VCaP (cell line): Measurements from ENCODE around the gene TRIM46.
"Not testable (repeated sequence)": the region's sequence is repeated elsewhere in the genome, so short reads cannot be mapped to it uniquely, and the experiment has no call there.

Experiments used
- H3K27ac ChIP-seq: fragments of 450-650 bp; 2 replicates; pipeline ENCODE4 v1.5.1; 2017
- TF ChIP-seq, protein P1 (sequence below): fragments of 450-650 bp; conservative IDR thresholded peaks from 2 replicates; pipeline ENCODE4 v1.5.1; 2017; ENCODE audit warnings: mild to moderate bottlenecking, moderate library complexity

Gene TRIM46

DNA sequence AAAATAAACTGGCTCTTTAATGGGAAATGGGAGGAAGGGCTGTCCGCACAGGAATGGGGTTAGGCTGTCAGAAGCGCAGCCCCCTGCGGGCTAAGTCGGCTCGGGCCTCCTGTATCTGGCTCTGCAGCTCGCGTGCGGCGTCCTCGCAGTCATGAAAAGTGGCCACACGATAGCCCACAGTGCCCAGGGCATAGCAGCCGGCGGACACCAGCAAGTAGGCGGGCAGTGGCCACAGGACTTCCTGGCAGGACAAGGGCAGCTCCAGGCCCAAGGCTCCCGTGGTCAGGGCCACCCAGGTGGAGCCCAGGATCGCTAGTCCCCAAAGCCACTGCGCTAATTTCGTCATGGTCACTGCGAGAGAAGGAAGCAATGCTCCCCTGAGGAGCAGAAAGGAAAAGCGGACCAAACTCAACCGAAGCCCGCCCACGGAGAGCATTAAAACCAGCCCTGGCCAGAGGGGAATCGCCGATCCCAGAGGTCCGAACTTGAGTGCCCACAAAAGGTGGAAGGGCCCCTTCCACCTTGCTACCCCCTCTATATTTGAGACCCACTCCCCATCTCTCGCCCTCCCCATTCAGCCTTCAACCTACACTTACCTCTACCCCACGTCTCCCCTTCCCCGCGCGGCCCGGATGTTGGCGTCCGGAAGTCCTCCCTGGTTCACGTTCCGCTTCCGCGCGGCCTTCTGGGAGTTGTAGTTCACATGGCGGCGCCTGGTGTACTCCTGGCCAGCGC is 33.6 kb upstream of the TRIM46 start, which contains the start of gene DPM3:
Gene DPM3 (minus strand): TSS at position 637 of the 735 bp plus-strand sequence. CDS start 291 bp downstream, at position 346.
- TF ChIP-seq, protein P1, sequence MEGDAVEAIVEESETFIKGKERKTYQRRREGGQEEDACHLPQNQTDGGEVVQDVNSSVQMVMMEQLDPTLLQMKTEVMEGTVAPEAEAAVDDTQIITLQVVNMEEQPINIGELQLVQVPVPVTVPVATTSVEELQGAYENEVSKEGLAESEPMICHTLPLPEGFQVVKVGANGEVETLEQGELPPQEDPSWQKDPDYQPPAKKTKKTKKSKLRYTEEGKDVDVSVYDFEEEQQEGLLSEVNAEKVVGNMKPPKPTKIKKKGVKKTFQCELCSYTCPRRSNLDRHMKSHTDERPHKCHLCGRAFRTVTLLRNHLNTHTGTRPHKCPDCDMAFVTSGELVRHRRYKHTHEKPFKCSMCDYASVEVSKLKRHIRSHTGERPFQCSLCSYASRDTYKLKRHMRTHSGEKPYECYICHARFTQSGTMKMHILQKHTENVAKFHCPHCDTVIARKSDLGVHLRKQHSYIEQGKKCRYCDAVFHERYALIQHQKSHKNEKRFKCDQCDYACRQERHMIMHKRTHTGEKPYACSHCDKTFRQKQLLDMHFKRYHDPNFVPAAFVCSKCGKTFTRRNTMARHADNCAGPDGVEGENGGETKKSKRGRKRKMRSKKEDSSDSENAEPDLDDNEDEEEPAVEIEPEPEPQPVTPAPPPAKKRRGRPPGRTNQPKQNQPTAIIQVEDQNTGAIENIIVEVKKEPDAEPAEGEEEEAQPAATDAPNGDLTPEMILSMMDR, result no peak
- peak within 1 kb of the TSS; percentile 88 for H3K27ac ChIP-seq

DNA sequence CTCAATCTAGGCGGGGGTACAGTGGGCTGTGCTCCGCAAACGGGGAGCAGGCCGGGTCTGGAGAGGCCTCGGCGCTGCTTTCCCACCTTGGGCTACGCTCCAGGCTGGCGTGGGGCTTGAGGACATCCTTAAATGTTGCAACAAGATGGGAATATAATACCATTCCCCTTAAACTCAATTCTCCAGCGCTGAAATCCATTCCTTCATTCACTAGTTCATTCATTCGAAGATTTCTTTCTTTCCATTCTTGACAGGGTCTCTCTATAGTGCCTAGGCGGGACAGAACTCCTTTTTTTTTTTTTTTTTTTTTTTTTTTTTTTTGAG is 33.1 kb upstream of the TRIM46 start:
- H3K27ac ChIP-seq, result peak overlapping the region; percentile 88
- TF ChIP-seq, protein P1, result no peak

DNA sequence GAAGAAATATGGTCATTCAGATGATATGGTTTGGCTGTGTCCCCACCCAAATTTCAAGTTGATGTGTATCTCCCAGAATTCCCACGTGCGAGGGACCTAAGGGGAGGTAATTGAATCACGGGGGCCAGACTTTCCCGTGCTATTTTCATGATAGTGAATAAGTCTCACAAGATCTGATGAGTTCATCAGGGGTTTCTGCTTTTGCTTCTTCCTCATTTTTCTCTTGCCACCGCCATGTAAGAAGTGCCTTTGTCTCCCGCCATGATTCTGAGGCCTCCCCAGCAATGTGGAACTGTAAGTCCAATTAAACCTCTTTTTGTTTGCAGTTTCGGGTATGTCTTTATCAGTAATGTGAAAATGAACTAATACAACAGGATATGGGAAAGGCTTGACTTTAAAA is 31.9 kb upstream of the TRIM46 start:
- no peak overlapping the region for H3K27ac ChIP-seq
- TF ChIP-seq, protein P1, result no peak

GRCh38 chr1:155145491-155145890 is 28.2 kb upstream of the TRIM46 start:
- TF ChIP-seq, protein P1, result no peak
- no peak overlapping the region for H3K27ac ChIP-seq

DNA sequence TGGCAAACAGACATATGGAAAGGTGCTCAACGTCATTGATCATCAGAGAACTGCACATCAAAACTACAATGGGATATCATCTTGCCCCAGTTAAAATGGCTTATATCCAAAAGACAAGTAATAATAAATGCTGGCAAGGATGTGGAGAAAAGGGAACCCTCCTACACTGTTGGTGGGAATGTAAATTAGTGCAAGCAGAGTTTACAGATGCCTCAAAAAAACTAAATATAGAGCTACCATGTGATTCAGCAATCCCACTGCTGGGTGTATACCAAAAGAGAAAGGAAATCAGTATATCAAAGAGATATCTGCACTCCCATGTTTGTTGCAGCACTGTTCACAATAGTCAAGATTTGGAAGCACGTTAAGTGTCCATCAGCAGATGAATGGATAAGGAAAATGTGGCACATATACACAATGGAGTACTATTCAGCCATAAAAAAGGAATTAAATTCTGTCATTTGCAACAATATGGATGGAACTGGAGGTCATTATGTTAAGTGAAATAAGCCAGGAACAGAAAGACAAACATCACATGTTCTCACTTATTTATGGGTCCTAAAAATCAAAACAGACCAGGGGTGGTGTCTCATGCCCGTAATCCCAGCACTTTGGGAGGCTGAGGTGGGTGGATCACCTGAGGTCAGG is 17.5 kb upstream of the TRIM46 start:
- H3K27ac ChIP-seq, result not testable (repeated sequence)

- H3K27ac ChIP-seq, result no peak overlapping the region
- TF ChIP-seq, protein P1, result no peak
Measured at GRCh38 chr1:155158991-155159390, 14.7 kb upstream of the TRIM46 start.

DNA sequence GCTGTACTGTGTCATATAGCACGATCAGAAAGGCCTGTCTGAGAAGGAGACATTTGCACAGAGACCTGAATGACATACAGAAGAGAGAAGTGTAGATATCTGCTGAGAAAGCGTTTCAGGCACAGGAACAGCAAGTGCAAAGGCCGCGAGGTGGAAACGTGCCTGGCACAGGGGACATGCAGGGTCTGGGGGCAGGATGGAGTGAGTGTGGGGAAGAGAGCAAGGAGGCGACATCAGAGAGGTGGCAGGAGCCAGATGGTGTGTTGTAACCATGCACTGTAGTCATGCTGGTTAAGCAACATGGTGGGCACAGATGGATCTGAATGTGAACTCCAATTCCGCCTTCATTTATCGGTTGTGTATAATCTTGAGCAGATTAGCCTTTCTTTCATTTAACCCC is 13.5 kb upstream of the TRIM46 start:
- no peak overlapping the region for H3K27ac ChIP-seq
- TF ChIP-seq, protein P1, result no peak

- H3K27ac ChIP-seq, result not testable (repeated sequence)
Measured at GRCh38 chr1:155162631-155163030, 11.0 kb upstream of the TRIM46 start.

GRCh38 chr1:155163785-155164184 is 9.9 kb upstream of the TRIM46 start:
- H3K27ac ChIP-seq, result not testable (repeated sequence)

DNA sequence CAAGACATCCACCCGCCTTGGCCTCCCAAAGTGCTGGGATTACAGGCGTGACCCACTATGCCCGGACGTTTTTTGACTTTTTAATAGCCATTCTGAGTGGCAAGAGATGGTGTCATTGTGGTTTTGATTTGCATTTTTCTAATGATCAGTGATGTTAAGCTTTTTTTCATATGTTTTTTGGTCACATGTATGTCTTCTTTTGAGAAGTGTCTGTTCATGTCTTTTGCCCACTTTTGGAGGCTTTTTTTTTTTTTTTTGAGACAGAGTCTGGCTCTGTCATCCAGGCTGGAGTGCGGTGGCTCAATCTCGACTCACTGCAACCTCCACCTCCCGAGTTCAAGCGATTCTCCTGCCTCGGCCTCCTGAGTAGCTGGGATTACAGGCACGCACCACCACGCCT is 9.0 kb upstream of the TRIM46 start:
- not testable (repeated sequence) for H3K27ac ChIP-seq
